PC-3 (cell line): ENCODE measurements around the gene CRABP2.

Experiments used
- EZH2 ChIP-seq: fragments of 300-600 bp; sonication (generic); IDR thresholded peaks from one replicate; pipeline ENCODE4 v1.6.1; 2017; ENCODE audit warnings: antibody characterized with exemption, mild to moderate bottlenecking, low read length; ENCODE audit not compliant: unreplicated experiment
- EZH2phosphoT487 ChIP-seq: fragments of 300-600 bp; sonication (generic); IDR thresholded peaks from 2 replicates; pipeline ENCODE4 v1.6.1; 2018; ENCODE audit warnings: mild to moderate bottlenecking, antibody characterized with exemption, low read length, borderline replicate concordance

- TF ChIP-seq EZH2, result no peak
- TF ChIP-seq EZH2phosphoT487, result peak; percentile 87
Observed at GRCh38 chr1:156751757-156752481, 46.5 kb upstream of the CRABP2 start.
